ENCODE measurements around the gene SNRNP200.

- TF ChIP-seq CTCF (conservative IDR thresholded peaks at IDR 0.05; ENCODE audit: low read depth, low read length) (no peak), EZH2 (IDR thresholded peaks at IDR 0.05; ENCODE audit: borderline replicate concordance, low read depth, low read length, poor library complexity, severe bottlenecking) (no peak)
Measured at GRCh38 chr2:96315005-96315399, 9.7 kb upstream of the SNRNP200 start.
